Mononuclear cell (primary cell): Measurements from ENCODE around the gene SULT1A4. TPM values are rescaled to one million over a fixed set of nuclear protein-coding genes. Genes with fewer than 3 reads are reported as not detected.
"Not testable (repeated sequence)": the region's sequence is repeated elsewhere in the genome, so short reads cannot be mapped to it uniquely, and the experiment has no call there.

Experiments used
- H3K27me3 ChIP-seq: 2 replicates; pipeline ENCODE4 v1.6.0; 2011; ENCODE audit warnings: low read length, control low read depth; ENCODE audit not compliant: insufficient read depth
- H3K4me1 ChIP-seq: 2 replicates; pipeline ENCODE4 v1.5.1; 2011; ENCODE audit warnings: mild to moderate bottlenecking, low read length, control low read depth; ENCODE audit not compliant: insufficient read depth
- H3K4me3 ChIP-seq: 2 replicates; pipeline ENCODE4 v1.5.1; 2011; ENCODE audit warnings: mild to moderate bottlenecking, low read length, moderate library complexity
- H3K9me3 ChIP-seq: 2 replicates; pipeline ENCODE4 v1.5.1; 2011; ENCODE audit warnings: low read depth, mild to moderate bottlenecking, control low read depth, low read length
- total RNA-seq: library from RNA; depleted of rRNA; stranded (reverse); fragments of >200 nt; gene quantifications from one replicate; pipeline ENCODE4 v1.2.3, GENCODE V29; 2012

SULT1A4 gene
- 8.1 TPM for total RNA-seq

GRCh38 chr16:29459706-29460646 is at the start of gene SULT1A4:
SULT1A4 (plus strand) TSS chr16:29459913; CDS start chr16:29461386, 1,473 bp downstream.
- H3K9me3 ChIP-seq, H3K4me3 ChIP-seq, H3K4me1 ChIP-seq, H3K27me3 ChIP-seq: not testable (repeated sequence)

GRCh38 chr16:29423587-29423986 is 36.1 kb upstream of the SULT1A4 start:
- H3K9me3 ChIP-seq, H3K4me1 ChIP-seq, H3K27me3 ChIP-seq, H3K4me3 ChIP-seq: not testable (repeated sequence)

GRCh38 chr16:29425390-29425789 is 34.3 kb upstream of the SULT1A4 start:
- not testable (repeated sequence) for H3K9me3 ChIP-seq, H3K4me1 ChIP-seq, H3K4me3 ChIP-seq, H3K27me3 ChIP-seq

GRCh38 chr16:29453754-29454153 is 6.0 kb upstream of the SULT1A4 start:
- not testable (repeated sequence) for H3K9me3 ChIP-seq, H3K4me1 ChIP-seq, H3K4me3 ChIP-seq, H3K27me3 ChIP-seq

GRCh38 chr16:29454269-29454668 is 5.4 kb upstream of the SULT1A4 start, which contains the start of the genes BOLA2 and SLX1B:
BOLA2 (minus strand) TSS chr16:29454351; CDS start chr16:29454253, 98 bp downstream.
SLX1B (plus strand) TSS chr16:29454533.
- H3K9me3 ChIP-seq, H3K27me3 ChIP-seq, H3K4me1 ChIP-seq, H3K4me3 ChIP-seq: not testable (repeated sequence)

- H3K27me3 ChIP-seq, H3K9me3 ChIP-seq, H3K4me3 ChIP-seq, H3K4me1 ChIP-seq: not testable (repeated sequence)
These were observed 4.9 kb upstream of the SULT1A4 start for GRCh38 chr16:29454828-29455227.

- H3K4me3 ChIP-seq, H3K4me1 ChIP-seq, H3K9me3 ChIP-seq, H3K27me3 ChIP-seq: not testable (repeated sequence)
These were observed 2.1 kb upstream of the SULT1A4 start for GRCh38 chr16:29457660-29458059.

GRCh38 chr16:29460647-29461030 is 926 bp downstream of the SULT1A4 start:
- not testable (repeated sequence) for H3K27me3 ChIP-seq, H3K4me3 ChIP-seq, H3K4me1 ChIP-seq, H3K9me3 ChIP-seq

- H3K4me1 ChIP-seq, H3K27me3 ChIP-seq, H3K9me3 ChIP-seq, H3K4me3 ChIP-seq: not testable (repeated sequence)
These were observed 6.5 kb downstream of the SULT1A4 start for GRCh38 chr16:29465985-29466824.

- H3K27me3 ChIP-seq, H3K4me3 ChIP-seq, H3K9me3 ChIP-seq, H3K4me1 ChIP-seq: not testable (repeated sequence)
These were observed 7.2 kb downstream of the SULT1A4 start for GRCh38 chr16:29466904-29467303.

- not testable (repeated sequence) for H3K9me3 ChIP-seq, H3K4me1 ChIP-seq, H3K4me3 ChIP-seq, H3K27me3 ChIP-seq
These were observed 8.1 kb downstream of the SULT1A4 start for GRCh38 chr16:29467654-29468366.

- H3K4me3 ChIP-seq, H3K9me3 ChIP-seq, H3K27me3 ChIP-seq, H3K4me1 ChIP-seq: not testable (repeated sequence)
These were observed 9.9 kb downstream of the SULT1A4 start for GRCh38 chr16:29469660-29470059.

- not testable (repeated sequence) for H3K4me1 ChIP-seq, H3K9me3 ChIP-seq, H3K4me3 ChIP-seq, H3K27me3 ChIP-seq
These were observed 12.4 kb downstream of the SULT1A4 start for GRCh38 chr16:29472065-29472464.

GRCh38 chr16:29482276-29482675 is 22.6 kb downstream of the SULT1A4 start:
- not testable (repeated sequence) for H3K27me3 ChIP-seq, H3K4me1 ChIP-seq, H3K9me3 ChIP-seq, H3K4me3 ChIP-seq

GRCh38 chr16:29506308-29506707 is 46.6 kb downstream of the SULT1A4 start, which contains the start of gene NPIPB12:
NPIPB12 (minus strand) TSS chr16:29506408.
- not testable (repeated sequence) for H3K4me3 ChIP-seq, H3K4me1 ChIP-seq, H3K27me3 ChIP-seq, H3K9me3 ChIP-seq
